K562 (cell line): Measurements from ENCODE around the gene FKBP7. TPM values are rescaled to one million over a fixed set of nuclear protein-coding genes. Genes with fewer than 3 reads are reported as not detected.

Experiments used
- ATAC-seq: fragments of 200-7000 bp; cut with Tn5 transposase; 3 replicates; pipeline ENCODE4 v1.9.1; 2020; ENCODE audit warnings: moderate library complexity
- BruUV-seq: library from RNA; stranded (reverse); fragments of 400-500 nt; replicated peaks from 2 replicates; lab custom pipeline; 2021; lab: Mats Ljungman, UMichigan
- CTCF ChIA-PET: fragments of 300-600 bp; formaldehyde crosslinking; extraction: SDS; loops from one replicate; lab custom pipeline; 2021; ENCODE audit warnings: low intra/inter-chr PET ratio; lab: Yijun Ruan, JAX
- POLR2A ChIA-PET: fragments of 300-600, 350-650 bp; sonication (Branson Sonifier 250); formaldehyde crosslinking; extraction: SDS; loops from one replicate; lab custom pipeline; 2021; ENCODE audit warnings: antibody characterized with exemption, inconsistent platforms; lab: Yijun Ruan, JAX
- DNase-seq, 4 experiments: peaks; one replicate each; pipeline versions ENCODE4 v3.0.0 to v3.0.0-alpha.2; 2011 to 2018; ENCODE audit warnings: low spot score in 3 of 4, mixed read lengths in 3 of 4; ENCODE audit errors: extremely low read depth in 1 of 4
- FAIRE-seq: peaks from 2 replicates; lab custom pipeline; 2011; peaks lifted over from hg19 to GRCh38; lab: Jason Lieb, UNC
- H2AFZ ChIP-seq: 2 replicates; pipeline ENCODE4 v1.6.0; 2011; ENCODE audit warnings: low read depth, low read length, control low read depth, inconsistent platforms
- H3K27ac ChIP-seq: fragments of 200-600 bp; 3 replicates; pipeline ENCODE4 v1.8.0; 2011; ENCODE audit warnings: low read depth, mild to moderate bottlenecking, control low read depth, inconsistent platforms, low read length, moderate library complexity, mixed read lengths; ENCODE audit errors: extremely low read depth
- H3K27me3 ChIP-seq, 2 experiments: fragments of 300-600 bp in 1 of 2; 2 replicates in 1 of 2; 3 replicates in 1 of 2; pipeline versions ENCODE4 v1.6.0 to v1.8.0; 2011; ENCODE audit warnings: inconsistent platforms in 2 of 2, low read length in 2 of 2, mild to moderate bottlenecking in 1 of 2, mixed read lengths in 1 of 2, moderate library complexity in 1 of 2; ENCODE audit not compliant: control insufficient read depth in 2 of 2, insufficient read depth in 2 of 2
- H3K36me3 ChIP-seq: fragments of 300-600 bp; 3 replicates; pipeline ENCODE4 v1.8.0; 2011; ENCODE audit warnings: mild to moderate bottlenecking, low read length, inconsistent platforms; ENCODE audit not compliant: control insufficient read depth, insufficient read depth
- H3K4me1 ChIP-seq, 2 experiments: fragments of 200-600 bp in 1 of 2; replicated peaks in 1 of 2; 2 replicates in 1 of 2; 3 replicates in 1 of 2; pipeline versions ENCODE4 v1.5.1 to v1.8.0; 2011; ENCODE audit warnings: inconsistent platforms in 2 of 2, low read length in 2 of 2, mild to moderate bottlenecking in 1 of 2, mixed read lengths in 1 of 2, moderate library complexity in 1 of 2; ENCODE audit not compliant: control insufficient read depth in 2 of 2, insufficient read depth in 2 of 2
- H3K4me2 ChIP-seq: 2 replicates; pipeline ENCODE4 v1.6.1; 2011; ENCODE audit warnings: low read length, control low read depth, inconsistent platforms, mixed read lengths; ENCODE audit not compliant: insufficient read depth
- H3K4me3 ChIP-seq: fragments of 200-600 bp; sonication (generic), shearing (Covaris generic); 2 replicates; pipeline ENCODE4 v1.5.1; 2016; ENCODE audit warnings: control low read depth, inconsistent platforms
- H3K79me2 ChIP-seq: fragments of 200-600 bp; 3 replicates; pipeline ENCODE4 v1.8.0; 2011; ENCODE audit warnings: low read length, inconsistent platforms; ENCODE audit not compliant: control insufficient read depth, insufficient read depth
- H3K9ac ChIP-seq, 2 experiments: 2 replicates each; pipeline versions ENCODE4 v1.6.0 to v1.6.1; 2011; ENCODE audit warnings: low read depth in 2 of 2, low read length in 2 of 2, control low read depth in 1 of 2, inconsistent platforms in 1 of 2, mild to moderate bottlenecking in 1 of 2, mixed read lengths in 1 of 2; ENCODE audit not compliant: insufficient read depth in 1 of 2
- H3K9me1 ChIP-seq: one replicate; pipeline ENCODE4 v1.6.0; 2011; ENCODE audit warnings: inconsistent platforms, mild to moderate bottlenecking, low read length, moderate library complexity; ENCODE audit not compliant: control insufficient read depth, insufficient read depth
- H3K9me3 ChIP-seq: replicated peaks from 2 replicates; pipeline ENCODE4 v1.5.1; 2011; ENCODE audit warnings: low read depth, low read length, inconsistent platforms; ENCODE audit not compliant: control insufficient read depth, insufficient read depth
- H4K20me1 ChIP-seq: replicated peaks from 2 replicates; pipeline ENCODE4 v1.6.1; 2011; ENCODE audit warnings: low read length, inconsistent platforms, mixed read lengths; ENCODE audit not compliant: control insufficient read depth, insufficient read depth
- BMI1 ChIP-seq: fragments of 150-350 bp; IDR thresholded peaks from 2 replicates; pipeline ENCODE4 v1.6.1; 2014; ENCODE audit warnings: low read length
- BRD9 ChIP-seq: fragments of 450-650 bp; IDR thresholded peaks from 2 replicates; pipeline ENCODE4 v1.6.1; 2018; ENCODE audit warnings: low read depth; ENCODE audit not compliant: partially characterized antibody
- CAMTA2 ChIP-seq: fragments of 250-450 bp; sonication (Bioruptor Pico); conservative IDR thresholded peaks from 2 replicates; pipeline ENCODE4 v1.5.1; 2022
- DMBX1 ChIP-seq: fragments of 250-450 bp; sonication (Bioruptor Pico); IDR thresholded peaks from 2 replicates; pipeline ENCODE4 v1.8.0; 2022; ENCODE audit warnings: inconsistent platforms, mild to moderate bottlenecking, moderate library complexity, borderline replicate concordance
- GATAD2A ChIP-seq: fragments of 450-650 bp; IDR thresholded peaks from 2 replicates; pipeline ENCODE4 v1.6.1; 2017
- MCM7 ChIP-seq, 2 experiments: fragments of 450-650 bp; IDR thresholded peaks; 2 replicates each; pipeline ENCODE4 v1.6.1; 2016 to 2018
- NELFE ChIP-seq: IDR thresholded peaks from 2 replicates; pipeline ENCODE4 v1.6.1; 2011; ENCODE audit warnings: mild to moderate bottlenecking; ENCODE audit not compliant: insufficient read depth, insufficient read length
- NKRF ChIP-seq: fragments of 450-650 bp; IDR thresholded peaks from 2 replicates; pipeline ENCODE4 v1.6.1; 2016; ENCODE audit warnings: borderline replicate concordance
- PTTG1 ChIP-seq: fragments of 450-650 bp; IDR thresholded peaks from 2 replicates; pipeline ENCODE4 v1.6.1; 2016; ENCODE audit warnings: low read depth, mild to moderate bottlenecking, missing genetic modification characterization, missing compliant biosample characterization
- RFX7 ChIP-seq: fragments of 250-450 bp; sonication (Bioruptor Pico); IDR thresholded peaks from 2 replicates; pipeline ENCODE4 v1.5.1; 2021; ENCODE audit warnings: mild to moderate bottlenecking
- SAFB ChIP-seq: fragments of 200-400 bp; formaldehyde crosslinking; IDR thresholded peaks from 2 replicates; pipeline ENCODE4 v1.6.1; 2017; ENCODE audit warnings: low read depth, low read length, borderline replicate concordance
- SOX6 ChIP-seq: fragments of 450-650 bp; IDR thresholded peaks from 2 replicates; pipeline ENCODE4 v1.6.1; 2014; ENCODE audit warnings: mild to moderate bottlenecking
- SREBF2 ChIP-seq: sonication (generic); formaldehyde crosslinking; IDR thresholded peaks from 2 replicates; pipeline ENCODE4 v1.4.0; 2020; ENCODE audit warnings: mild to moderate bottlenecking, missing genetic modification reagents
- TCFL5 ChIP-seq: fragments of 250-450 bp; sonication (Bioruptor Pico); conservative IDR thresholded peaks from 2 replicates; pipeline ENCODE4 v1.6.1; 2021; ENCODE audit warnings: mild to moderate bottlenecking, moderate library complexity, matching md5 sums
- TFAM ChIP-seq: fragments of 250-450 bp; sonication (Bioruptor Pico); conservative IDR thresholded peaks from 2 replicates; pipeline ENCODE4 v1.5.0; 2021; ENCODE audit warnings: mild to moderate bottlenecking, moderate library complexity
- THRAP3 ChIP-seq: fragments of 450-650 bp; IDR thresholded peaks from 2 replicates; pipeline ENCODE4 v1.6.1; 2016; ENCODE audit warnings: mild to moderate bottlenecking, inconsistent platforms, borderline replicate concordance
- ZNF232 ChIP-seq: sonication (generic); formaldehyde crosslinking; IDR thresholded peaks from 2 replicates; pipeline ENCODE4 v1.8.0; 2022; ENCODE audit warnings: mild to moderate bottlenecking, missing genetic modification reagents
- ZNF324 ChIP-seq: fragments of 250-450 bp; sonication (Bioruptor Pico); IDR thresholded peaks from 2 replicates; pipeline ENCODE4 v1.4.0; 2020; ENCODE audit warnings: mild to moderate bottlenecking
- ZNF592 ChIP-seq: fragments of 450-650 bp; IDR thresholded peaks from 2 replicates; pipeline ENCODE4 v1.6.1; 2017; ENCODE audit warnings: antibody characterized with exemption, mild to moderate bottlenecking
- ZNF699 ChIP-seq: fragments of 250-450 bp; sonication (Bioruptor Pico); IDR thresholded peaks from 2 replicates; pipeline ENCODE4 v1.8.0; 2021; ENCODE audit warnings: mild to moderate bottlenecking, moderate library complexity; ENCODE audit not compliant: insufficient replicate concordance
- WGBS: fragments of 100-300 bp; shearing (Covaris generic); methylation state at CpG from one replicate; pipeline ENCODE4 v1.1.6; 2016; ENCODE audit warnings: low coverage, mixed read lengths; ENCODE audit not compliant: insufficient coverage; ENCODE audit errors: missing lambda C conversion rate; 5-methylcytosine and 5-hydroxymethylcytosine counted together
- in situ Hi-C: fragments of 300-500 bp; cut with MboI; formaldehyde crosslinking; loops from 4 replicates; pipeline ENCODE4 v1.15.0; 2018; ENCODE audit warnings: inconsistent platforms, mixed read lengths
- intact Hi-C: fragments of 100-400 bp; cut with micrococcal nuclease; formaldehyde crosslinking; loops from 2 replicates; pipeline ENCODE4 v1.14.2; 2022
- polyA plus RNA-seq, 8 experiments: library from polyadenylated mRNA; depleted of rRNA in 4 of 8; stranded (reverse) in 5 of 8; unstranded in 3 of 8; fragments of >200 nt; fragmentation: Nextera tagmentation in 2 of 8; fragmentation: Illumina TruSeq in 1 of 8; extraction: Ambion mirVana in 2 of 8; extraction: Trizol in 1 of 8; gene quantifications; 2 replicates each; pipeline versions ENCODE4 v1.2.1 to v1.2.3, GENCODE V29; 2011 to 2014; ENCODE audit warnings: inconsistent platforms in 1 of 8, missing spikeins in 1 of 8
- total RNA-seq, 7 experiments: library from RNA; depleted of rRNA in 6 of 7; stranded (reverse); fragments of >200 nt in 6 of 7; fragmentation: Illumina TruSeq in 2 of 7; extraction: Trizol in 2 of 7; gene quantifications; 2 replicates each; pipeline versions ENCODE4 v1.2.1 to v1.2.3, GENCODE V29; 2011 to 2021; ENCODE audit warnings: low replicate concordance in 1 of 7

Gene FKBP7
- total and polyA plus RNA-seq, 9 of the 15 experiments (the other 6 are each of a cell fraction or from before 2014, with no cell fraction given) = 6.1 to 23.2 (median 19.0) TPM

DNA sequence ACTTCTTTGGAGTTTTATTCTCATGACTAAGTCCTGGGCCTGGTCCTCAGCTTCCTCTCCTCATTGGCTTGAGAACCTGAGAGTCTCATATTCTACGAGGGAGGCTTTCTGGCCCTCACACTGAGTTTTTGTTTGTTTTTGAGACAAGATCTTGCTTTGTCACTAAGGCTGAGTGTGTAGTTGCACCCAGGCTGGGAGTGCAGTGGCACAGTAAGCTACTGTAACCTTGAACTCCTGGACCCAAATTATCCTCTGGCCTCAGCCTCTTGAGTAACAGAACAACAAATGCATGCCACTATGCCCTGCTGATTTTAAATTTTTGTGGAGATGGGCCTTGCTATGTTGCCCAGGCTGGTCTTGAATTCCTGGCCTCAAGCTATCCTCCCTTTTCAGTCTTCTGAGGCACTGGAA, 50.0 kb downstream of the FKBP7 start:
- H3K9ac ChIP-seq = peak overlapping the region; percentile 20 to 47; a peak in 1 of 4 replicates
- no TSS peak for BruUV-seq
- peak overlapping the region; percentile 69 for H3K27ac ChIP-seq
- peaks cover 18 to 23% of the 10 kb centered on the region in 2 experiments for H3K4me1 ChIP-seq
- DNase-seq (peak in 2 of 4 experiments; percentile 63 to 74), ATAC-seq (peak; percentile 90), FAIRE-seq (peak; percentile 84)
- no peaks in the 10 kb centered on the region for H3K27me3 ChIP-seq
- H3K79me2 ChIP-seq = no peaks in the 10 kb centered on the region
- no peak overlapping the region for H3K4me3 ChIP-seq
- WGBS = 0% methylated on average over 1 of the region's 1 CpG
- POLR2A ChIA-PET = interaction anchor here (1.0 to 2.2 kb wide), 6 partner anchors 9 to 292 kb away, joined by 3 to 21 read pairs (median 7); partner anchors contain the start of genes PJVK and PRKRA
- no peaks in the 10 kb centered on the region for H3K9me3 ChIP-seq
- in situ Hi-C loops = no loop called here
- peak overlapping the region; percentile 71 for H2AFZ ChIP-seq
- H3K36me3 ChIP-seq = peaks cover 59% of the 10 kb centered on the region; the same call in 2 of the 3 replicates
- H3K9me1 ChIP-seq = no peaks in the 10 kb centered on the region
- peak overlapping the region; percentile 53 for H3K4me2 ChIP-seq
- intact Hi-C loops = no loop called here
- no peaks in the 10 kb centered on the region for H4K20me1 ChIP-seq
- CTCF ChIA-PET = no interaction called here
- no peak for TF ChIP-seq MCM7 (IDR thresholded peaks at IDR 0.05)
- TF ChIP-seq BMI1 = no peak
- no peak for TF ChIP-seq RFX7 (CRISPR knock-in tag)
- 0 out of 2 replicates have a peak, but pooled peaks have one; percentile 42 for TF ChIP-seq ZNF232
- no peak for TF ChIP-seq PTTG1 (tag)
- TF ChIP-seq THRAP3 = no peak
- TF ChIP-seq DMBX1 (CRISPR knock-in tag) = no peak
- TF ChIP-seq TFAM (CRISPR knock-in tag) = no peak
- no peak for TF ChIP-seq BRD9
- TF ChIP-seq GATAD2A = no peak
- no peak for TF ChIP-seq TCFL5 (CRISPR knock-in tag)
- peak; percentile 61; the same call in 1 of the 2 replicates for TF ChIP-seq ZNF592
- no peak for TF ChIP-seq SREBF2 (CRISPR knock-in tag)
- no peak for TF ChIP-seq SAFB
- no peak for TF ChIP-seq NELFE
- no peak for TF ChIP-seq ZNF324 (CRISPR knock-in tag)
- TF ChIP-seq NKRF = no peak
- TF ChIP-seq ZNF699 = no peak
- no peak for TF ChIP-seq CAMTA2 (CRISPR knock-in tag)
- TF ChIP-seq SOX6 = peak; percentile 86
